SKM-1 treated with dmso at 0.1 percent for 144 hours (cell line): ENCODE data around the gene BTBD9.

Experiments
- DNase-seq: peaks from one replicate; lab custom pipeline; 2025; ENCODE audit not compliant: unreplicated experiment; lab: John Stamatoyannopoulos, UW

BTBD9 gene

DNA sequence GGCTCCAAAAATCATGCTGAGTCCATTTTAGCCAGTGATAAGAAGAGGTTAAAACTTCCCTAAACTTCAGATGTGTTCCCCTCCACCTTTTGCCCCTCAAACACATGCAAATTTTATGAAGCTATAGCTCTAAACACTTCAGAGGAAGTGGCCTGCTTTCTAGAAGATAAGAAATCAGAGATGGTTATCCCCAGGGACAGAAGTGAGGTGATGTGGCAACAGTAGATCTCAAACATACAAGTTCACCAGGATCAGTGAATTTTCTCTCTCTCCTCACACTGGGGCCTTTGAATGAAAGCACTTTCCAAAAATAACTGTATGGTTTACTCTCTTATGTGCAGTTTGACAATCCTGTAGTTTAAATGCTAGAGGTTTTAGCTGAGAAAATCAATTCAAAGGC lies 332.0 kb downstream of the BTBD9 start:
- no peak for DNase-seq

DNA sequence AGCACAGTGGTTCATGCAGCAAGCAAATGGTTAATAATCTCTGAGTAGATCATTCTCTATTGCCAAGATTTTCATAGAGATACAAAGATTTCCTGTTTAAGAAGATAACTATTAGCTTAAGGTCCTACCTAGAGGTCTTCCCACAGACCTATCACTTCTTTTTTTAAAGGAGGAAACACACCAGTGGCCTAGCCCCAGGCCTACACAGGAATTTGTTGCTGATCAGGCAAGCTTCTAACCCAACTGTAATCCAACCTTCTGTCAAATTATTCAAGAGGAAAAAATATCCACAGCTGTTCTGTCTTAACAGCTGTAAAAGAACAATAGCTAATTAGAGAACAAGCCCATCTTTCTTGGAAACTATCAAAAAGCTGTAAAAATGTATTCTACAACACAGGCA lies 332.8 kb downstream of the BTBD9 start:
- DNase-seq = no peak

DNA sequence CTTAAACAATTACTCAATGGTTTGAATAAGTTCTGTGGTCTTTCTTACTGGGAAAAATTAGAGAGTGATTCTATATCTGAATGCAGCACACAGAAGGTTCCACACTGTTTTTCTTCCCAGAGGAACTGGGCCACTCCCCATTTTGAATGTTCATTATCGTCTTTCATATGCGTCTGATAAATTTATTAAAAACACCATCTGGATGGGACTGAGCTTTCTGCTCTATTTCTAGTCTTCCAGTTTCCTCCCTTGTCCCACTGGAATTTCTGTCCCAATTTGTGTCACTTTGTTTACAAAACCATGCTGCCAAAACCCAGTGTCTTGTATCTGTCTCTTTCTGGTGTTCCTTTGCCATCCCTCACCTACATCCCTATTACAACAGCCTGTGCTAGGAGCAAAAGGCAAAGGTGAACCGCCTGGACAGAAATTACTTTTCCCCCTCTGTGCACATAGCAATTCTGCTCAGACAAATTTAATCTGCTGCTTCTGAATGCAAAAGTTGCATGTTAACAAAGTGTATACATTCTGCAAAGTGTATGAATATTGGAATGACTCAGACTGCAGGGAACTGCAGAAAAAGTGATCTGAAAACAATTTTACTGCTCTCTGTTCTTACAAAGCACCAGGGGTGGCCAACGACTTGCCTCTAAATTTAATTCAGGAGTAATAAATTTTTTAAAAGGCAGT lies 333.6 kb downstream of the BTBD9 start:
- DNase-seq = no peak

DNA sequence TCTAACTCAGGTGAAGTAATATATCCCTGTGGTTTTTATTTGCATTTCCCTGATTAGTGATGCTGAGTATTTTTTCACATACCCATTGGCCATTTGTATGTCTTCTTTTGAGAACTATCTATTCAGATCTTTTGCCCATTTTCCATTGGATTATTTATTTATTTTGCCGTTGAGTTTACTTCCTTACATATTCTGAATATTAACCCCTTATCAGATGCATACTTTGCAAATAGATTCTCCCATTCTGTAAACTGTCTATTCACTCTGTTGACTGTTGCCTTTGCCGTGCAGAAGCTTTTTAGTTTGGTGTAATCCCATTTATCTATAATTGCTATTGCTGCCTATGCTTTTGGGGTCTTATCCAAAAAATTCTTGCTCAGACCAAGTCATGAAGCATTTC lies 336.9 kb downstream of the BTBD9 start:
- no peak for DNase-seq

DNA sequence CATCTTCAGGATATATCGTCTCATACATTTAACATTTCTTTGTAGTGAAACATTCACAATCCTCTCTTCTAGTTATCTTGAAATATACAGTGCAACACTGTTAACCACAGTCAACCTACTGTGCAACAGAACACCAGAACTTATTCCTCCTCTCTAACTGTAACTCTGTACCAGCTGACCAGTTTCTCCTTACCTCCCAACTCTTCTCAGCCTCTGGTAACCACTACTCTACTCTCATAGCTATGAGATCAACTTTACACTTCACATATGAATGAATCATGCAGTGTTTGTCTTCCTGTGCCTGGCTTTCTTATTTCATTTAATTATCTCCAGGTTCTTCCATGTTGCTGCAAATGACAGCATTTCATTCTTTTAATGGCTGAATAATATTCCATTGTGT lies 337.6 kb downstream of the BTBD9 start:
- DNase-seq = no peak

DNA sequence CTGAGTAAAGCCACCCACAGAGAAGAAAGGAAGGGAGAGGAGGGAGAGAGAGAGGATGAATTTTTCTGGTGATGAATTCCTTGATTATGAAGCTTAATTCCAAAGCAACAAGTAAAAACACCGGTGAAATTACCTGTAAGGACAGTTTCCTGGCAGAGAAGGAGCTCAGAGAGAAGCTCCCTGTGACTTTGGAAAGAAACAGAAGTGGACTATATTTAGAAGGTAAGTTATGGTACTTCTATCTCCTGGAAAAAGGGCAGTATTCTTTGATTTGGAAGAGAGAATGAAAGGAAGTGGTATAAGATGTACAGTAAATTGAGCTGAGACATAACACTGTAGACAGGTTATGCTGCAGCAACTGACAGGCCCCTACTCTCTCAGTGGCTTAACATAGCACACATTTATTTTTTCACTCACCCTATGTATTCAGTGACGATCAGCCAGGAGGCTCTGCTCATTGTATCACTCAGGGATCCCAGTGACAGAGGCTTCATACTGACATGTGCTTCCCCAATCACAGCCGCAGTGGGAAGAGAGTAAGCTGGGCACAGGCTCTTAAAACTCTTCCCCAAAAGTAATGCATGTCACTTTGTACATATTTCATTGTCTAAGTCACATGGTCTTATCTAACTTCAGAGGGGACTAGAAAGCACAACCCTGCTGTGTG lies 349.5 kb downstream of the BTBD9 start:
- no peak for DNase-seq

DNA sequence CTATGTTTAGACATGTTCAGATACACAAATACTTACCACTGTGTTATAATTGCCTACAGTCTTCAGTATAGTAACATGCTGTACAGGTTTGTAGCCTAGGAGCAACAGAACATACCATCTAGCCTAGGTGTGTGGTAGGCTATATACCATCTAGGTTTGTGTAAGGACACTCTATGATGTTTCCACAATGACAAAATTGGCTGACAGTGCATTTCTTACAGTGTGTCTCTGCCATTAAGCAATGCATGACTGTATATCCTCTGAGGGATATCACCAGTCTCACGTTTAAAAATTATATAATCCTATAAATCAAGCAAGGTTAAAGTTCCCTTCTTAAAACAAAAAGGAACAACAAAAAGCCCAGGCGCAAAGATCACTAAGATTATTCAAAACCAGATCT lies 352.2 kb downstream of the BTBD9 start:
- no peak for DNase-seq

DNA sequence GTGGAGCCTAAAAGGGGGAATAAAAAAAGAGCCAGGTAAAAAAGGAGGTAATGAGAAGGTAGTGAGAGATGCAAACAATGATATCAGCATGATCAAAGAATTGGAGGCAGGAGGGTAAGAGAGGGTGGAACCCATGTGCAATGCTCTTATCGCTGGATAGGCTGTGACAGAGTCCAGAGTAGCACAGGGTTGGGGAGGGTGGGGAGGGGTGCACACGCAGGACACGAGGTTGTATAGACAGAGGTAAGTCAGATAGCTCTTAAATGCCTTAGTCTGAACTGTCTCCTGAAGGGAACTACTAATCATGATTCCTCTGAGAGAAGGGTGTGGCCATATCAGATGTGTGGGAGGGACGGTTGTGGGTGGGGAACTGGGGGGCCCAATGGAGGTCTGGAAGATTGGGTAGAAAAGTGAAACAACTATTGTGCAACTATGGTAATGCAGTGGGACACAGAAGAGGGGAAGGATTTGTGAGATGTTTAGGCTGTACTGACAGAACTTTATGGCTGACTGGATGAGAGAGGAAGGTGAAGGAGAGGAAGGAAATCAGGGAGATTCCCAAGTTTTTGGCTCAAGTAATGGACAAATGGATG lies 354.8 kb downstream of the BTBD9 start:
- DNase-seq = no peak

DNA sequence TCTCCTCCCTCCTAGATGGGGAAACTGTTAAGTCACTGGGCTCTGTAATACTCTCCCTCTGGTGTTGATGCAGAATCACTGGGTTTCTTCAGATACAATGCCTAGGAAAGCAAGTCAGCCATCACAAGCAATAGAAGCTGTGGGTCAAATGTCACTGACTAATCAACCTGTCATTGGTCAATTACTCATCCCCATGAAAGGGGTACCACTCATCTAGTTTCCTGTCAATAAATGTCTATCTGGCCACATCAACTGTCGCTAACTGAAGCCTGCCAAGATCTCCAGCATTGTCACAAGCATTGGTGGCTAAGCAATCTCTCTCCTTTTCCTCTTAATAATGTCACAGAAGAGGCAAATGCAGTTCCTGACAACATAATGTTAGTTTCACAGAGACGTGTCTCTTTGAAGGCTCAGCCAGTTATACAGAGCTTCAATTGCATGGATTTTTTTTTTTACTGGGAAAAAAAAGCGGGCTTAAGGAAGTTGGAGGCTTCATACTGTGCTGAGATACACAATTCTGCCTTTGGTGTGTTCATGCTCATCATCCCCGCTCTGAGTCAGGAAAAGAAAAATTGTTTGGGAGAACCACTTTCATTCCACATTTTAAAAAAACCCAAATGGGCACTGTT lies 355.9 kb downstream of the BTBD9 start:
- no peak for DNase-seq

DNA sequence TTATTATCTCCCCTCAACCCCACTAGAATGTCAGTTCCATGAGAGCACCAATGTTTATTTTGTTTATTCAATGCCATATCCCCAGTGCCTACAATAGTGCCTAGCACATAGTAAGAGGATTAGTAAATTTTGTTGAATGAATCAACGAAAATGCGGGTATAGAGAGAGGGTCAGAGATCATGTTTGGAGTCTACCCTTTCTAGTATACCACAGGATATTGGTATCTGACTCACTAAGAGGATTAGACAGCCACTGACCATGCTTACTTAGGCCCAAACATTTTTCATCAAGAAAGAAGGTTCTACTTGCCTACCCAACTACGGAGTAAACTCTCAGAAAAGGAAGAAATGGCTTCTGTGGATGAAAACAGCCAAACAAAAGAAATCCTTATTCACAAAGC lies 356.8 kb downstream of the BTBD9 start:
- DNase-seq = no peak

DNA sequence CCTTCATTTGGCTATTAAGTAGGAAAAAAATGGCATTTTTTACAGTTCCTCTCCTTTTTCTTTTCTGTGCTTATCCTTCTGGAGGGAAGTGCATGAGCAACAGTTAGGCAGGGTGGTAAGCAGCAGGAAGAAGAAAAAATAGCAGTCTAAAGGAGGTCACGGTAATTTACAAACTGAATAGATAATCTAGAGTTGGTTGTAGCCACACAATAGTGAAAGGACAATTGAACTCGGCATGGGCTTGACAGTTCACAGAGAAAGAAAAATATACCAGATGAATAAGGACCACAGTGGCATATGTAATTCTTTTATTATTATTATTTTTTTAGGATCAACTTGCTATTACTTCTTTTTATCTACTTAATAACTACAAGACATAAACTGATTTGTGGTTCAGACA lies 358.6 kb downstream of the BTBD9 start:
- no peak for DNase-seq

DNA sequence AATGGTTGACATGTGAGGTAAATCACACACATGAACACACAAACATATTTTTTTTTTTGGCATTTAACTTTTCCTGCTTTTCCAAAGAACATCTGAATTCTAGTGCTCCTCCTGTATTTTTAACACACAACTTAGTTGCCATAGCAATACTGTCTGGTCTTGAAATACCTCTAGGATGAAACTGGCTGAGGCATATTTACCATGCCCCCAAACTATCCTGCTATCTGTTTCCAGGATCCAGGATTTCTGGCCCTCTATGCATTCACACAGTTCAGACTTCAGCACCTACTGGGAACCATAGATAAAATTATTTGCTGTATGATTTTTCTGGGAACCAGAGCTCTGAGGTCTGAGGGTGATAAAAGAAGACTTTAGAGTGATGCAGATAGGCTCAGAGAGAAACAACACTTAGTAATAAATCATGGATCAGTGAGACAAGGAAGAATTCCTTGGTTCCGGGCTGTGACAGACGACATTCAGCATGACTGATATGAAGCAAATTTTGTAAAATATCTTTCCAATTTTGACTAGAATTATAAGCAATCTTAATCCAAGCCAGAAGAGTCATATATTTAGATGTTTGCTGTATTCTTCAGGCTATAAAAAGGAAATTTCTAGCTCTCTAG lies 359.7 kb downstream of the BTBD9 start:
- no peak for DNase-seq

DNA sequence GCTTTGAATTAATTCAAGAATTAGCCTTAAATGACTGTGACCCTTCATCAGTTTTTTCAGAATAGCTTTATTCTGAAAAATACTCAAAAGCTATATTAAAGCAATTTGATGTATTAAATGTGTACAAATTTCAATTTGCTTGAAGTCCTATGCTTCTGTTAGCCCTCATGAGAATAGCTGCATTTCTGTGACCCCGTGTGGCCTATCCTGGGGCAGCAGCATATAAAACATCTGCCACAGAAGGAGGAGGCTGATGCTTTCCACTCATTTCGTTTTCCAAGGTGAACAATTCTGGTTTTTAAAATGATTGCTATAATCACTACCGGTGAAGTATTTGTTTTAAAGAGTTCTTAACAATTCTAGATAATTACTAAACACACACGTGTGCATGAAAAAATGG lies 360.3 kb downstream of the BTBD9 start:
- no peak for DNase-seq

DNA sequence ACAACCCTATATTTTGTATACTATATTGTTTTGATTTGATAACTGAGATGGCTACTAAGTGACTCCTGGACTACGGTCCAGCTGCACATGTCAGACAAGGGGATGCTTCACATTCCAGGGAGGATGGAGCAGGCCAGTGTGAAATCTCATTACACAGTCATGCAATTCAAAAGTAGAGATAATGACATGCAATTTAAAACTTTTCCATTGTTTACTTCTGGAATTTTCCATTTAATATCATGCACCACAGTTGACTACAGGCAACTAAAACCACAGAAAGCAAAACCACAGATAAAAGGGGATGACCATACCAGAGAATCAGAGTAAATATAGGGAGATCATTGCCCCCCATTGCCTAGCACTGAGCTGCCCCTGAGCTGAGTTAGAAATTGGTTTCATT lies 366.4 kb downstream of the BTBD9 start:
- DNase-seq = no peak

DNA sequence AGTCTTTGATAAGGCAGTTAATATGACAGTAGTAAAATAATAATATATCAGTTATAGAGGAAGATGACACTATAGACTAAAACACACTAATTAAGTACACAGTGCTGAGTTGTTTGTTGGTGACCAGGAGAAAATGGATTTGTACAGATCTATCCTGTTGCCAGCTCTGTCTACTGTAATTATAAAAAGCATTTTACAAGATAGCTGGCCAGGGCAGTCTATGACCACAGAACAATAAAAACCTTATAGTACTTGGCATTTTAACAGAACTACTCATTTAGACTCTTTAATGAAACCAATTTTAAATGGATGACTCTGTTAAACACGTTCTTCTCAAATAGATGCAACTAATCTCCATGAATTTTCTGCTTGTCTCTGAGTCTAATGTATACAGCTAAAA lies 367.5 kb downstream of the BTBD9 start:
- no peak for DNase-seq

DNA sequence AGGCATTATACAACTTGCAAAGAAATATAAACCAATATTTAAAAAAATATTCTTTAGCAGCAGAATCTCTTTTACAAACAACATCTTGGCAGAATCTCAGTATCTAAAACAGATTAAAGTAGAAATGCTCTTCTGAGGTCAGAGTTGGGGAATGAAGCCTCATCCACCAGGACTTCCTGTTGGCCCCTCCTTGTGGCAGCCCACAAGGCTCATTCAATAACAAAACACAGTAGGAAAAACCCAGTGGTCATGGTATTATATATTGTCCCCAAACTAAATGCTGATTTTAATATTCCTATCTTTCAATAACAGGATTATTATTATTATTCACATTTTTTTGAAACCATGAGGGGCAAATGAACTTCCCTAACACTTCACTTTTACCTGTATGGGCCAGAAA lies 368.6 kb downstream of the BTBD9 start:
- no peak for DNase-seq

DNA sequence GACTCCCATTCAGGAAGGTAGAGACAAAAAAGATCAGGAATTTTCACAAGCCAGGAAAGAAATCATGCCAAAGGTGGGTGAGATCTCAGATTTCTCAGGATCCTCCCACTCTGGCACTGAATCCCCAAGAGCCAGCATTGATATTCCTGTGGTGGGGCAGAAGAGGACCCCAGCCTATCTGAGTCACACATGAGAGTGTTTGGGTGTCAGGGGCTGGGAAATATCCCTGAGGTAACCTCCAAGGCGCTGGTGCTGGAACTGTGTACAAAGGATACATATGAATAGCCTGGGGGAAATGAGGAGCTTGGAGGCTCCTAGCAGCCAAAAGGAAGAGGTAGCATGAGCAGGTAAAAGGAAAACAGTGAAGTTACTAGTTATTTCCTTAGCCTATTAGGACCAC lies 369.4 kb downstream of the BTBD9 start:
- DNase-seq = no peak

DNA sequence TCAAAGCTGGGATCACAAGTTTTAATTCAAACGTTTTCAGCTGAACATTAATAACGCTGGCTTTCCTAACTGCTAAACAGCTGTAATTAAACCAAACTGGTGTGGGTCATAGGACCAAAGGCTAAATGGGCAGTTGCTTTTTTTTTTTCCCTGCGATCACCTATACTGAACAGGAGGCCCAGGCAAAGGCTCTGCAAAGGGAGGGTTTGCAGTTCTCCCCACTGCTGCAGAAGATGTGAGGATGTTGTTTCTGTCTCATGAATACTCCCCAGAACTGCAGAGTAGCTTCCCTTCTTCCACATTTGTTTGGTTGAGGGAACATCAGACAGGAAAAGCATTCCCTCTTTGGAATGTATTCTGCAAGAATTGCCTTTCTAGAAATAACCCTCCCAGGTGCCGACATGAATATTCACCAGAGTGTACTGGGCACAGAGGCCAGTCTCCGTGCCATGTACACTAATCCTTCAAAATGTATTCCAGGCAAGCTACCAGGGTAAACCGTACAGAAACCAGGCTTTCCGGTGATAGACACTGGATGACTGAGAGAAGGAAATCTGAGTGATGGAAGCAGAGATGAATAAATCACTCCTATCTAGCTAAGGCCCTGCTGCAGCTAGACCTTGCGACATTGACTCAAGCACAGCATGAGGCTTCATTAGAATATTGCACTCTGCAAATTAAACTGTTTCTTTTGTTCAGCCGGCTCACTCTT lies 370.1 kb downstream of the BTBD9 start:
- DNase-seq = no peak

DNA sequence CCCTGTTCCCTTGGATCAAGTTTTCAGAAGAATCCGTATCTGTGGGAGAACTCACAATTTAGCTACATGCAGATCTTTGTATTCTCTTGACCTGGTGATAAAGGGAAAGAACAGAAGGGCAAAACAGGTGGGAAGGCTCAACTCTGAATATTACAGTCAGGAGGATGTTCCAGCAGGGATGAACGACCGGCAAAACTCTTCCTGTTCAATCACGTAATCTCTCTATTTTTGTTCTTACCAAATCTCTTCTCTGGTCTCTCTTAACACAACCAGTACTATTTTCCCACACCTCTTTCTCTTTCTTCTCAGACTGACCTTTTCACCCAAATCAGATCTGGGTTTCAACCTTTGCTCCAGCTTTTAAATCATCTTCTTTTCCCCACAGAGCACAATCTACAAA lies 371.4 kb downstream of the BTBD9 start:
- no peak for DNase-seq

DNA sequence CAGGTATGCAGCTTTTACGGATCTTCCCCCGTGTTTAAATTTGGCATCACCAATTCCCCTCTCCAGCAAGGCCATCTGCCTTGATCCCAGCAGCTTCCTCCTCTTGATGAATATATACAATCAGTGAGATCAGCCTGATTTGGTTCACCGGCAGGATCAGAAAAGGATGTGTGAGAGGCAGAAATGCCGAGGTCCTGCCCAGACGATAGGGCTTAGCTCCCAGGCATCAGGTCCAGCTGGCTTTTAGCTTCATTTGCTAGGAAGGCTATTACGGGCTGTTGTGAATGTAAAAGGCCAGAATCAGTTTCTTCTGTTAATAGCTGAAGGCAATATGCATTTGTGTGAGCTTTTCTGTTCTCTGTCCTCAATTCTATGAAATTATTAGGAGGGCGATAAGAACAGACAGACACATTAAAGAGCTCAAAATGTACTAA lies 372.8 kb downstream of the BTBD9 start:
- DNase-seq = no peak

DNA sequence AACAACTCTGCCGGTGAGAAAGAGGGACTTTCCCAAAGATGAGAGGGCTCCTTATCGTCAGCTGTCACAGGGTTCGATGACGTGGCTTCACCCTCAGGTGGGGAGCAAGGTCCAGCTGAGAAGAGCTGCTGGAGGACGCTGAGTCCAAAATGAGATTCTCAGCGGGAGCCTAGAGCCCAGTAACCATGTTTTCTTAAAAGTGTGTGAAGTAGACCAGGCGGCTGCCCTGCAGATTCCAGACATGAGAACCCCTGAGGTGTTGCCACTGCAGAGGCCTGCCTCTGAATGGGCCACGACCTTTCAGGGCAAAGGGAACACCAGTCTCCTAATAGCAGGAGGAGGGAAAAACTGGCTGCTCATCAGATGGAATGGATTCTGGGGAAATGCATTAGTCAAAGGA lies 375.1 kb downstream of the BTBD9 start:
- no peak for DNase-seq
